ENCODE measurements around the gene MAN1C1.
A peak's percentile ranks its signal among the peaks of the same experiment; 100 is the strongest.

DNA sequence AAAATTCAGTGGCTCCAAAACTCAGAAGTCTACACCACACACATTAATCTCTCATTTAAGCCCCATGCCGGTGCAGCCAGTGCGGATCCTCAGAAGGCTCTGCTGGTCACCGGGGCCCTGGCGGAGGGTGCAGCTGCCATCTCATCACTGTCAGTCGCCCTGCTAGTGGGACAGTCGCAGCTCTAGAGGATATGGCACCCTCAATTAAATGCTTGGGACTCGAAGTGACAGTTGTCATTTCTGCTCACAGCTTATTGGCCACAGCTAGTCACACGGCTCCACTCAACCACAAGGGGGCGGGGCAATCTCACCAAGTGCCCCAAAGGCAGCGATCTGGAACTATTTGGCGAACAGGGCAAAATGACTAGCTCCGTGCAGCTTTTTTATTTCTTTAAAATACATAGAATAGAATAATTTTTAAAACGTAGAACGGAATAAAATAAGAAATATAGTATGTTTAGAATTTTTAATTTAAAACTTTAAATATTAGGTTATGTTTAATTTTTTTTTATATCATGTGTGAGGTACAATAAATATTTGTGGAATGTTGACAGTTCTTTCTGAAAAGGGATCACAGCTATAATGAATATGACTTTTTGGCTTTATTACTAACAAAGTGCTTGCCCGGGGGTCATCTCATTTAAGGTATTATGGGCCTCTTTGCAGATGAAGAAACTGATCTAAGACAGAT lies 8.0 kb upstream of the MAN1C1 start:
- TF ChIP-seq, protein P1, sequence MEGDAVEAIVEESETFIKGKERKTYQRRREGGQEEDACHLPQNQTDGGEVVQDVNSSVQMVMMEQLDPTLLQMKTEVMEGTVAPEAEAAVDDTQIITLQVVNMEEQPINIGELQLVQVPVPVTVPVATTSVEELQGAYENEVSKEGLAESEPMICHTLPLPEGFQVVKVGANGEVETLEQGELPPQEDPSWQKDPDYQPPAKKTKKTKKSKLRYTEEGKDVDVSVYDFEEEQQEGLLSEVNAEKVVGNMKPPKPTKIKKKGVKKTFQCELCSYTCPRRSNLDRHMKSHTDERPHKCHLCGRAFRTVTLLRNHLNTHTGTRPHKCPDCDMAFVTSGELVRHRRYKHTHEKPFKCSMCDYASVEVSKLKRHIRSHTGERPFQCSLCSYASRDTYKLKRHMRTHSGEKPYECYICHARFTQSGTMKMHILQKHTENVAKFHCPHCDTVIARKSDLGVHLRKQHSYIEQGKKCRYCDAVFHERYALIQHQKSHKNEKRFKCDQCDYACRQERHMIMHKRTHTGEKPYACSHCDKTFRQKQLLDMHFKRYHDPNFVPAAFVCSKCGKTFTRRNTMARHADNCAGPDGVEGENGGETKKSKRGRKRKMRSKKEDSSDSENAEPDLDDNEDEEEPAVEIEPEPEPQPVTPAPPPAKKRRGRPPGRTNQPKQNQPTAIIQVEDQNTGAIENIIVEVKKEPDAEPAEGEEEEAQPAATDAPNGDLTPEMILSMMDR (IDR thresholded peaks at IDR 0.05; ENCODE audit: insufficient read depth, low read length, poor library complexity, severe bottlenecking): peak; percentile 18
- no peak for TF ChIP-seq EZH2phosphoT487 (conservative IDR thresholded peaks at IDR 0.05; ENCODE audit: low read length)
